ENCODE data around the gene PUS7L. TPM values are rescaled to one million over a fixed set of nuclear protein-coding genes. Genes with fewer than 3 reads are reported as not detected.
"Not testable (repeated sequence)": the region's sequence is repeated elsewhere in the genome, so short reads cannot be mapped to it uniquely, and the experiment has no call there.

Gene PUS7L
- total and polyA plus RNA-seq, 2 experiments from 2014 or later: 15.0 to 23.1 TPM

- Histone ChIP-seq H3F3A (ENCODE audit: insufficient read depth) (no peaks in the 10 kb centered on the region), H3K4me3 (no peak overlapping the region), H3K9ac (no peak overlapping the region), H3K4me1 (ENCODE audit: insufficient read depth) (no peaks in the 10 kb centered on the region), H3K36me3 (ENCODE audit: low read depth) (no peaks in the 10 kb centered on the region), H2AFZ (no peak overlapping the region), H3K4me2 (ENCODE audit: unreplicated experiment) (no peak overlapping the region), H4K20me1 (ENCODE audit: insufficient read depth) (no peaks in the 10 kb centered on the region), H3K27me3 (replicated peaks; ENCODE audit: insufficient read depth) (peaks cover 8% of the 10 kb centered on the region; the same call in 1 of the 2 replicates), H3K79me2 (ENCODE audit: insufficient read depth) (no peaks in the 10 kb centered on the region), H3K9me3 (ENCODE audit: low read depth) (no peaks in the 10 kb centered on the region), H3K9me2 (ENCODE audit: insufficient read depth) (no peaks in the 10 kb centered on the region), H3K27ac (no peak overlapping the region)
- DNase-seq: no peak
- WGBS, 2 experiments (ENCODE audit: low coverage in 1 of 2, low lambda C conversion rate in 2 of 2, missing lambda C conversion rate in 2 of 2): 37 to 56% methylated on average over 1 of the region's 1 CpG
- TF ChIP-seq EZH2phosphoT487 (IDR thresholded peaks at IDR 0.05; ENCODE audit: insufficient read depth, low read depth) (no peak), EZH2 (IDR thresholded peaks at IDR 0.05; ENCODE audit: insufficient read depth, poor library complexity, severe bottlenecking) (no peak)
- in situ Hi-C loops (cut with MboI): no loop called here
Measured at GRCh38 chr12:43694879-43695278, 63.7 kb downstream of the PUS7L start.

GRCh38 chr12:43692064-43692463 is 66.5 kb downstream of the PUS7L start:
- Histone ChIP-seq H3K4me1 (ENCODE audit: insufficient read depth) (no peaks in the 10 kb centered on the region), H3K27ac (no peak overlapping the region), H3K36me3 (ENCODE audit: low read depth) (no peaks in the 10 kb centered on the region), H2AFZ (no peak overlapping the region), H3K4me2 (ENCODE audit: unreplicated experiment) (no peak overlapping the region), H3K9me3 (ENCODE audit: low read depth) (no peaks in the 10 kb centered on the region), H3F3A (ENCODE audit: insufficient read depth) (no peaks in the 10 kb centered on the region), H3K9me2 (ENCODE audit: insufficient read depth) (no peaks in the 10 kb centered on the region), H3K9ac (no peak overlapping the region), H3K27me3 (replicated peaks; ENCODE audit: insufficient read depth) (peaks cover 8% of the 10 kb centered on the region; the same call in 1 of the 2 replicates), H3K4me3 (no peak overlapping the region), H3K79me2 (ENCODE audit: insufficient read depth) (no peaks in the 10 kb centered on the region), H4K20me1 (ENCODE audit: insufficient read depth) (peaks cover 2% of the 10 kb centered on the region; the same call in 1 of the 2 replicates)
- 3 to 13% methylated on average over 1 of the region's 1 CpG for WGBS, 2 experiments (ENCODE audit: low coverage in 1 of 2, low lambda C conversion rate in 2 of 2, missing lambda C conversion rate in 2 of 2)
- TF ChIP-seq EZH2phosphoT487 (IDR thresholded peaks at IDR 0.05; ENCODE audit: insufficient read depth, low read depth): no peak
- no peak for TF ChIP-seq EZH2 (IDR thresholded peaks at IDR 0.05; ENCODE audit: insufficient read depth, poor library complexity, severe bottlenecking)
- in situ Hi-C loops (cut with MboI): no loop called here
- peak; percentile 34 for DNase-seq

- H3F3A ChIP-seq (ENCODE audit: insufficient read depth); H3K9me2 ChIP-seq (ENCODE audit: insufficient read depth); H3K4me1 ChIP-seq (ENCODE audit: insufficient read depth): not testable (repeated sequence)
Measured at GRCh38 chr12:43685491-43685890, 73.1 kb downstream of the PUS7L start.

GRCh38 chr12:43676183-43676813 is 82.3 kb downstream of the PUS7L start:
- Histone ChIP-seq H3K27ac (no peak overlapping the region), H3K79me2 (ENCODE audit: insufficient read depth) (no peaks in the 10 kb centered on the region), H3K4me3 (no peak overlapping the region), H2AFZ (no peak overlapping the region), H3K9ac (no peak overlapping the region), H3F3A (ENCODE audit: insufficient read depth) (no peaks in the 10 kb centered on the region), H3K4me2 (ENCODE audit: unreplicated experiment) (no peak overlapping the region), H3K9me3 (ENCODE audit: low read depth) (no peaks in the 10 kb centered on the region), H3K9me2 (ENCODE audit: insufficient read depth) (no peaks in the 10 kb centered on the region), H3K36me3 (ENCODE audit: low read depth) (no peaks in the 10 kb centered on the region), H4K20me1 (ENCODE audit: insufficient read depth) (no peaks in the 10 kb centered on the region), H3K27me3 (replicated peaks; ENCODE audit: insufficient read depth) (peaks cover 19% of the 10 kb centered on the region), H3K4me1 (ENCODE audit: insufficient read depth) (no peaks in the 10 kb centered on the region)
- TF ChIP-seq EZH2phosphoT487 (IDR thresholded peaks at IDR 0.05; ENCODE audit: insufficient read depth, low read depth) (no peak), EZH2 (IDR thresholded peaks at IDR 0.05; ENCODE audit: insufficient read depth, poor library complexity, severe bottlenecking) (no peak)
- in situ Hi-C loops (cut with MboI): no loop called here
- DNase-seq: peak; percentile 24
- 42% methylated on average over 5 of the region's 5 CpGs for WGBS, 2 experiments (ENCODE audit: low coverage in 1 of 2, low lambda C conversion rate in 2 of 2, missing lambda C conversion rate in 2 of 2)

More at GRCh38 chr12:43685491-43685890, 73.1 kb downstream of the PUS7L start:
- H3K4me2 ChIP-seq (ENCODE audit: unreplicated experiment); H3K9me3 ChIP-seq (ENCODE audit: low read depth); H3K79me2 ChIP-seq (ENCODE audit: insufficient read depth); H3K4me3 ChIP-seq; H3K36me3 ChIP-seq (ENCODE audit: low read depth); in situ Hi-C loops (cut with MboI); DNase-seq; H4K20me1 ChIP-seq (ENCODE audit: insufficient read depth); H3K27me3 ChIP-seq (replicated peaks; ENCODE audit: insufficient read depth); H3K9ac ChIP-seq; H3K27ac ChIP-seq; H2AFZ ChIP-seq: not testable (repeated sequence)
- WGBS, 2 experiments (ENCODE audit: low coverage in 1 of 2, low lambda C conversion rate in 2 of 2, missing lambda C conversion rate in 2 of 2): 70 to 79% methylated on average over 6 to 22 of the region's 30 CpGs
